Hepatocyte (in vitro differentiated cells): ENCODE data around the gene WDR91.

Experiments
- CTCF ChIP-seq: fragments of 200-600 bp; sonication (generic); IDR thresholded peaks from 2 replicates; pipeline ENCODE4 v1.5.1; 2016; ENCODE audit warnings: antibody characterized with exemption, mild to moderate bottlenecking; ENCODE audit not compliant: poor library complexity
- EZH2 ChIP-seq: fragments of 200-600 bp; sonication (generic); IDR thresholded peaks from 2 replicates; pipeline ENCODE4 v1.6.1; 2016; ENCODE audit warnings: antibody characterized with exemption, mild to moderate bottlenecking, borderline replicate concordance
- EZH2phosphoT487 ChIP-seq: fragments of 200-600 bp; sonication (generic); IDR thresholded peaks from one replicate; pipeline ENCODE4 v1.6.1; 2018; ENCODE audit warnings: antibody characterized with exemption, mild to moderate bottlenecking, low read depth, moderate library complexity; ENCODE audit not compliant: unreplicated experiment, severe bottlenecking

GRCh38 chr7:135204341-135204749, 7.0 kb downstream of the WDR91 start:
- TF ChIP-seq CTCF (no peak), EZH2phosphoT487 (no peak), EZH2 (no peak)
